Stimulated activated CD4-positive, alpha-beta T cell treated with anti-CD3 and anti-CD28 coated beads, TNF-alpha, amount 100 ng/mL, for 4 hours (primary cell): Measurements from ENCODE around the gene IQCK.
"Not testable (repeated sequence)": the region's sequence is repeated elsewhere in the genome, so short reads cannot be mapped to it uniquely, and the experiment has no call there.

Experiments used
- DNase-seq, 3 experiments: peaks; one replicate each; pipeline ENCODE4 v3.0.0-alpha.2; 2020; ENCODE audit warnings: low read depth in 3 of 3

The IQCK gene

DNA sequence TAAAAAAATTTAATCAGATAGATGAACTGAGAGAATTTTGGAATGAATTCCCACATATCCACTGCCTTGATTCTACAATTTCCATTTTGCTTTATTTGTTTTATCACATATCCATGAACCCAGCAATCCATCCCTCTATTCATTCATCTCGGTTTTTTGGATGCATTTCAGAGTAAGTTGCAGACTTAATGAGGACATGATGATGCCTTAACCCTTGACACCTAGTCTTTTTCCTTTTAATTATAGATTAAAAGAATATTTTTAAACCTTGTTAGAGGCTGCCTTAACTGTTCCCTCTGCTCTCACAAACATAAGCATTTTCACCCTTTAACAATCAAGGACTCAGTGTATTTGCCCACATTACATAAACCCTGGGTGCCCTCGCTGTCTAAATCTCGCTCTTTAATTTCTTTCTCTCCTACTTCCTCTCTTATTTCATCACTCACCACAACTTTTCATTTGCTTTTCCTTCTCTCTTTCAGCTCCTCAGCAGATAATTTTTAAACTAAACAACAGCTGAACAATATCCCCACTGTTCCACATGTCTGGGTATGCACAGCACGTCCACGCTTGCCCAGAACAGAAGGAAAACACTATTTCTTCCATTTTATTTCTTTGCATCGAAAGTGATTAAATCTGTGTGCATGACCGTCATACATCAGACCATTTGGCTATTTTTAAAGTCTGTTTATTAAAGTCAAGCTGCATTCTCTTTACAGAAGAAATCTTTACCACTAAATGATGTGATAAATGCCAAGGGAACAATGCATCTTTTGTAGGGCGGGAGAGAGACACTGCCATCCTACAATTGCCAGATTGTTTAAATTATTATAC is 39.9 kb downstream of the IQCK start:
- no peak for DNase-seq

DNA sequence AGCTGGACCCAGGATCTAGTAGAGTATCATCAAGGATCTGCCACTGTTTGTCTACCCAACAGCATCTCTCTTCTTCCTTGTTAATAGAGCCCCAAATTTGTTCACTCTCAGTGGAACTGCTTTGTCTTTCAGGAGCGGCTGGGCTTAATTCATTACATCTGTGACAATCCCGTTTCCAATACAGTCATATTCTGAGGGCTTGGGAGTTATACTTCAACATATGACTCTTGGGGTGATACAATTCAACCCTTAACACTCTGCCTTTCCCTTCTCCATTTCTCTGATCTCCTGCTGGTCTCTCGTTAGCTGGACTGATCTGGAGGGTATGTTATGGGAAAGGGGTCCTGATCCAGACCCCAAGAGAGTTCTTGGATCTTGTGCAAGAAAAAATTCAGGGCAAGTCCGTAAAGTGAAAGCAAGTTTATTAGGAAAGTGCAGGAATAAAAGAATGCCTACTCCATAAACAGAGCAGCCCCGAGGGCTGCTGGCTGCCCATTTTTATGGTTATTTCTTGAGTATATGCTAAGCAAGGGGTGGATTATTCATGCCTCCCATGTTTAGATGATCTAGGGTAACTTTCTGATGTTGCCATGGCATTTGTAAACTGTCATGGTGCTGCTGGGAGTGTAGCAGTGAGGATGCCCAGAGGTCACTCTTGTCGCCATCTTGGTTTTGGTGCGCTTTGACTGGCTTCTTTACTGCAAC is 42.4 kb downstream of the IQCK start:
- no peak for DNase-seq

DNA sequence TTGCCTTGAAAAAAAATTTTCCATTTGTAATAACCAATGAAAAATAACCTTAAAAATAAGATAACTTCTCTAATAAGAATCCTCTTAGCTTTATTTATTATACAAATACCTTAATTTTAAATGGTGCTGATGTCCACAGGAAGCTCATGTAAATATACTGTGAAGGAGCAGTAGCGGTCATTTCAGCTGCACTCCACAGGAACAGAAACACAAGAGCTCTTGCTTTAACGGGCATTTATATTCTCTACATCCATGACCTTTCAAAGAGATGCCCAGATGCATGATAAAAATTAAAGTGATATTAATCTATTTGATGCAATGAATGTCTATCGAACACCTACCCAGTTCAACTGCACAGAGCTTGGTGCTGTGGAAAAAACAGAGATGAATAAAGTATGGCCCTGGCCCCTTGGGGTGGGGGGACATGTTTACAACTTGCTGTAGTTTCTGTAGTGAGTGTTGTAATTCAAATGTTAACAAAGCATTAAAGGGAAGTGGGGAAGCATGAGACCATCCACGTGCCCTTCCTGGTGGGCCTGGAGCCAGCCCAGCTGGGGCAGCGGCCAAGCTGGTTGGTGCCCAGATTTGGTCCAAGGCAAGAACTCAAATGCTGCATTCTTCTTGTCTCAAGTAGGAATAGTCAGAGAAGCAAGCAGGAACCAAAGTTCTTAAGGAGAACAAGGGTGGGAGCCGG is 47.9 kb downstream of the IQCK start:
- DNase-seq, result no peak

DNA sequence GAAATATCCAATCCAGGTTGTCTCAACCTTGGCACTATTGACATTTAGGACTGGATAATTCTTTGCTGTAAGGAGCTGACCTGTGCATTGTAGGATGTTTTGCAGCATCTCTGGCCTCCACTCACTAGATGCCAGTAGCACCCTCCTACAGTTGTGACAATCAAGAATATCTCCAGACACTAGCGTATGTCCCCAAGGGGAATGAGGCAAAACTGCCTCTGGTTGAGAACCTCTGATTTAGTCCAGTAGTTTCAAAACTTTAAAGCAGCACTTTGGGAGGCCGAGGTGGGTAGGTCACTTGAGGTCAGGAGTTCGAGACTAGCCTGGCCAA is 48.4 kb downstream of the IQCK start:
- DNase-seq, result no peak

DNA sequence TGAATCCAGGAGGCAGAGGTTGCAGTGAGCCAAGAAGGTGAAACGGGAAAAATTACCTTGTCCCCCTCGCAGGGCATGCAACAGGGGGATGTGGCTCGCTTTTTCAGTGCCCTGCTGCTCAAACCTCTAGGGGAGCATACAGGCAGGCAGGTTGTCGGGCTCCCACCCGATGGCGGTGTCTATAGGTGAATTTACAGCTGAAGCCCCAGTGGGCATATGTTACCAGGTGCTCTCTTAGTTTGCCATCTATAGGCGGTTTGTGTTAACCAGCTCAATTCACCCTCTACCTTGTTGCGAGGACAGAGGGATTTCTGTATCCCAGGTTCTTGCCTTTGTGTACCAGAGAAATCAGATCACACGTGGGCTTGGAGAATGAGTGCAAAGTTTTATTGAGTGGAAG is 48.9 kb downstream of the IQCK start:
- no peak for DNase-seq

DNA sequence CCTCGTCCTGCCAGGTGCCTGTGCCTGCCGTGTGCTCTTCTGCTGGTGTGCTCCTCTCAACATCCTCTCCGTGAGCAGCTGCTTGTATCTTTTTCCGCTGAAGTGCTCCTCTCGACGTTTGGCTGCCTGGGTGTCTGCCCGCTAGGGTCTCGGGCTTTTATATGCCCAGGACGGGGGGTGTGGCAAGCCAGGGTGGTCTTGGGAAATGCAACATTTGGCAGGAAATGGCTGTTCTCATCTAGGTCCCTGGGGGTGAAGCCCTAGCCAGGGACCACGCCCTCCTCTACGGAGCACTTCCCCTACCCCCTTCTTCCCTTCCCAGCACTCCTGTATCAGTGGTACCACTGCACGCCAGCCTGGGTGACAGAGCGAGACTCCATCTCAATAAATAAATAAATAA is 49.4 kb downstream of the IQCK start:
- DNase-seq, result no peak

DNA sequence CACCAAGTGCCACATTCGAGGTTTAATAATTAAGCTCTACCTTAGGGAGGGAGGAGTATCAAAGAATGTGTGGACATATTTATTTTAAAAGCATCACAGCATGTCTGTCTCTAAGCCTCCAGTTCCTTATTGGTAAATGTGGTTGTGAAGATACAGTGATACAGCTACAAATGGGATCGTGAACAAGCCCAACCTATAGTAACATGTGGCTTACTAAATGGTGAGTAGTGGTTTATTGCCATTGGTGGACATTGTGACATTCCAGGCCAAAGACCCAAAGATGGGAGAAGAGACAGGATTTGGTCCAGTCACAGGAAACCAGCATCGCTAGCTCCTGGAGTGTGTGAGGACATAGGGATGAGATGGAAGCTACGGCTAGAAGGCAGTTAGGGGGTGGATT is 51.2 kb downstream of the IQCK start:
- no peak for DNase-seq

DNA sequence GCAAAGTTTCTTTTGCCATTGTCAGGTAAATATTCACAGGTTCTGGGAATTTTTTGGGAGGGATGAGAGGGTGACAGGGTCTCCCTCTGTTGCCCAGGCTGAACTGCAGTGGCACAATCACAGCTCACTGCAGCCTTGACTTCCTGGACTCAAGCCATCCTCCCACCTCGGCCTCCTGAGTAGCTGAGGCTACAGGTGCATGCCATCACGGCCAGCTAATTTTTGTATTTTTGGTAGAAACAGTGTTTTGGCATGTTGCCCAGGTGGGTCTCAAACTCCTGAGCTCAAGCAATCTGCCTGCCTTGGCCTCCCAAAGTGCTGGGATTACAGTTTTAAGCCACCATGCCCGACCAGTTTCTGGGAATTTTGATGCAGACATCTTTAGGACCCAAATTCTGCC is 53.0 kb downstream of the IQCK start:
- DNase-seq, result no peak

DNA sequence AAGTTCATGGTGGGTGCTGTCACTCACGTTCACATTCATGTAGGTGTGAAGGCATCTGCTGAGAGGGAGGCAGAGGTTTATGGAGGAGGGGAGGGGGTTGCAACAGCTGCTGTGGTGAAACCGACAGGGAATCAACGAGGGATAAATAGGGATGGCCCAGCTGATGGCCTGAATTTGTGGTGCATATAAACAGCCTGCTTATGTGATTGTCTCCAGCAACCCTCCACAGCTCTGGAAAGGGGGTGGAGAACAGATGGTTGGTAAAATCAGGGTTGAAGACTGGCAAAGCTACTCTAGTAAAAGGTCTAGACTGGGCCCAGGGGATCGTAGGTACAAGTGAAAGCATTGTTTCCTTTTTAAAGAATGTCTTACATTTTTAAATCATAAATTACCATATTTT is 53.7 kb downstream of the IQCK start:
- no peak for DNase-seq

DNA sequence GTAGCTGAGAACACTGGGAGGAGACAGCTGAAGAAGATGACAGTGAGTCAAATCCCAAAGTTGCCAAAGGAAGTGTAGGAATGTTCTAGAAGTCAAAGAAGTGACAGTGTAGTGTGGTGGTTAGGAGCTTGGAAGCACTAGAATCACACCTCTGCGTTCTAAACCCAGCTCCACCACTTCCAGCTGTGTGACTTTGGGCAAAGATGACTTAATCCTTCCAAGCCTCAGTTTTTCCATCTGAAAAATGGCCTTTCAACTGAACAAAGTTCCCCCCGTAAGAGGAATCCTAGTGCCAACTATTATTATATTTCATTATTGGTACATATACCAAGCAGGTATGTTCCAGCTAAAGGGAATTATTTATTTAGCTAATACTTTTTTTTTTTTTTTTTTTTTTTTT is 56.0 kb downstream of the IQCK start:
- no peak for DNase-seq

DNA sequence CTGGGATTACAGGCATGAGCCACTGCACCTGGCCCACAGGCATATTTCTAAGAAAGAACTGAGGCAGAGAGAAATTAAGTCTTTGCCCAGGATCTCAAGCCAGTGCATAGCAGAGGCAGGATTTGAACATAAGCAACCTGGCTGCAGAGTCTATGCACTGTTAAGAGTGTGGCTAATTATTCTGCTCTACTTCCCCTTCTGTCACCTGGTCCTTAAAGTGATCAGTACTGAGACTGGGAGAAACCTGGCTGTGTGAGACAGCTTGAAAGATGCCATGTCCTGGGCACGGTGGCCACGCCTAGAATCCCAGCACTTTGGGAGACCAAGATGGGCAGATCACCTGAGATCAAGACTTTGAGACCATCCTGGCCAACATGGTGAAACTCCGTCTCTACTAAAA is 58.1 kb downstream of the IQCK start:
- no peak for DNase-seq

DNA sequence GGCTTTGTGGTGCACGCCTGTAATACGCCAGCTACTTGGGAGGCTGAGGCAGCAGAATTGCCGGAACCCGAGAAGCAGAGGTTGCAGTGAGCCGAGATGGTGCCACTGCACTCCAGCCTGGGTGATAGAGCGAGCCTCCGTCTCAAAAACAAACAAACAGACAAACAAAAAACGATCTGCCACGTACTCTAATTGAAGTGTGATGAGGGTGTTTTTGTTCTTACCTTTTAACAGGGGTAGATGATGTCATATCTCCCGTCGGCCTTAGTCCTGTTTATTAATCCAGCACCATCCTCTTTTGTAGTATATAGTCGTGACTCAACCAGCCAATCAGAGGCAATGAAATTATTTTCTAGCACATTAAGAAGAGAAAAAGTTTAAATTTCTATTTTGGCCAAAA is 58.5 kb downstream of the IQCK start:
- DNase-seq, result no peak

DNA sequence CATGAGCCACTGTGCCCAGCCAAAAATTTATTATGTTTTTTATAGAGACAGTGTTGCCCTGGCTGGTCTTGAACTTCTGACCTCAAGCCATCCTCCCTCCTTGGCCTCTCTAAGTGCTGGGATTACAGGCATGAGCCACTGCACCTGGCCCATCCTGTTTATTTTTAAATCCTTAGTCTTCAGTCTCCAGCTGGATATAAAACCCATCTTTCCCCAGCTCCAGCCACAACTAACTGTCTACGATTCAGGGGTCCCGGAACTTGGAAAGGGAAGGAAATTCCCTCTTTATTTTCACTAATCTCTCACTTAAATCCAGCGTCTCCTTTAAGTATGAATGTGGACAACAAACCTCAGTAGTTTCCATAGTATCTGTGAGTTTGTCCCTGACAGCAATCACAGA is 62.2 kb downstream of the IQCK start:
- DNase-seq, result no peak

DNA sequence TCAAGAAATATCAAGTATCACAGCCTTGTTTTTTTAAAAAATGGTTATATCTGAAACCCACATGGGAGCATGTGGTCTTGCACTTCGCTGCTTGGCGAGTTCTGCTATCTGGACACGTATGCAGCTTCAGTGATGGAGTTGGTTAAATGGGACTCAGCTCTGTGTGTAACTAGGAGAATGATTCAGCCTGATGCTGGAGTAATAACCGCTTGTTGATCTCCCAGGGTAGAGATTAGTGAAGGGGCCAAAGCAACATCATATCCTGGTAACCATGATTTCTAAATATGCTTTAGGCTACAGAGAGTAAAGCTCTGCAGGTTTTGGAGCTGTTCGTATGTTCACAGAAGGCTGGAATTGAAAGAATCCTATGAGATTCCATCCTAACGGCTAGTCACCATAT is 63.2 kb downstream of the IQCK start:
- DNase-seq, result no peak

DNA sequence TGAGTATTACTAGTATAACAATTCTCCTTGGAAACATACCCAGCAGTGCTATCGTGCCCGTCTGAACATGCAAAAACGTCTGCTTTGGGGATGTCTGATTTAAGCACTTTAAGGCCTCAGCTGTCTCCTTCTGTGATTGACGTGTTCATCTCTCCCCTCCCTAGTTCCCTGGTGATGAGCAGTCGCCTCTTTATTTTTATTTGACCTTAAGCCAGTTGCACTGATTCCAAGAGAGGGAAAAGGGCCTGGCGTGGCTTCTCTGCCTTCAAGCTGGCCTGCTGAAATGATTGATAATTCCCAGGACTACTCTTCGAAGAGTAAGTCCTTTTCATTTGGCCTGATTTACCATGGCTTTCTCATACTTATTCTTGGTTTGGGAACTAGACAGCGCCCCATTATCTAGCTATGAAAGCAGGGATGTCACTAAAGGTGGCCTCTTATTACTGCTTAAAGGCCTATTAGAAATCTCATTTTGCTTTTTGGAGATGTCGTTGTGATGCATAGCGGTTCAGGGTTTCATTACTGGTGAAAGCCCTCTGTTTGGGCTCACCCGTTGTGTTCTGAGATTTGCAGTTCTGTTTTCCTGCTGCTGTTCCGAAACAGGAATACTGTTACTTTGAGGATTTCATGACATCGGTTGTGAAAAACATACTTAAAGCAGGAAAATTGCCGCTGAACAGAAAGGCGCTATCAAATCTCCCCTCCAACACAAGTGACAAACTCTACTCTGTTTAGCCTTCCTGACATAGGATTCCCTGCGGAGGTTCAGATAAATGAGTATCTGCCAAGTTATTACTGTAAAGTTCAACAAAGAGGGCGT is 65.5 kb downstream of the IQCK start:
- DNase-seq, result no peak

DNA sequence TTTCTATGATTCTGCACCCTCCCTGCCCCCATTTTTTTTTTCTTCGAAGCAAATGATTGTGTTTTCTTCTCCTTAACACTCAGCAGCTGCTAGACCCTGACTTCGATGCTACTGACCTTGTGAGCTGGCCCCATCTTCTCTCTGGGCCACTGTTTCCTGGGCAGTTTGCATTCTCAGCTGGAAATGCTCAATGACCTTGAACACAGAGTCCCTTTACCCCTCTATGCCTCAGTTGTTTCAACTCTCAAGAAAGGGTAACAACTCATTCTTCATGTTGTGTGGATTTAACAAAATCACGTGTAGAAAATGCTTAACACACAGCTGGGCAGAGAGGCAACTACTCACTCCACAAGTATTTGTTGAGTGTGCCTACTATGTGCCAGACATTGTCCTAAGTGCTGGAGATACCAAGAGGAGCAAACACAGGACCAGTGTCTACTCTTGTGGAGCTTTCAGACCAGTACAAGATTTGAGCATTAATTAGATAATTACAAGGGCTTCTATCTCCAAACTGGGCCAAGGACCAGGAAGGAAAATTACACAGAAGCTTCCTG is 66.2 kb downstream of the IQCK start:
- DNase-seq, result no peak

DNA sequence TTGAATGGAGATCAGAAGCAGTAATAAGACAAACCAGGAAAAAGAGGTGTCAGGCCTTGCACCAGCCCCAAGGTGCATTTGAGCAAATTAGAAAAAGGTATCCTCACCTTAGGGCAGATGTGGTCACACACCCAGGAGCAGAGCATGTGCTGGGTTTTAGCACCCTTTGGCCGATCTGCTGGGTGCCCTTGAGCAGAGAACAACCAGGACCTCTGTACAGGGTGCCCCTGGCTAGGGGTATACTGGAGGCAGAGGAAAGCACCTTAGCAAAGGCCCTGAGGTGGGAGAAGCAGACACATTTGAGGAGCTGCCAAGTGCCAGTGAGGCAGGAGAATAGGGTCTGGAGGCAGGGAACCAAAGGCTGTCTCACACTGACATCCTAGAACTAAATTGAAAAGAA is 67.0 kb downstream of the IQCK start:
- DNase-seq, result no peak

DNA sequence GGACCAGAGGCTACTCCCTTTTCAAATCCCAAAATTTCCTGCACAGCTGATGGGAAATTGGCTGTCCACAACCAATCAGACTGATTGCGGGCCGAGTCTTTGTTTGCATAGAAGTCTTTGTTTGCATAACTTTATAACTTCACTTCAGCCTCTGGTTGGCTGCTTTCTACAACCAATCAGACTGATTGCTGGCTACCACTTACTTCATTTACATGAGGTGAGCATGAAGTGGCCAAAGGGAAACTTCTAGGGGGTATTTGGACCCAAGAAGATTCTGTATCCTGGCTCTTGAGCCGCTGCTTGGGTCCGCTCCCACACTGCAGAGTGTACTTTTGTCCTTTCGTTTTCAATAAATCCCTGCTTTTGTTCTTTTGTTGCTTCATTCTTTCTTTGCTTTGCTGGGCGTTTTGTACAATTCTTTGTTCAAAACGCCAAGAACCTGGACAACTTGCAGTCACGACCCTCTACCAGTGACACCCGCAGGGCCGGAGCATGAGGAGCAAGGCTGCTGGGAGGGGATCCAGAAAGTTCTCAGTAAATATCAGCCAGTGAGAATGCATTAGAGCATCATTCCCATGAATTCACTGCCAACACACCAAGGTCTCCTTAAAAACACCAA is 67.5 kb downstream of the IQCK start:
- no peak for DNase-seq

DNA sequence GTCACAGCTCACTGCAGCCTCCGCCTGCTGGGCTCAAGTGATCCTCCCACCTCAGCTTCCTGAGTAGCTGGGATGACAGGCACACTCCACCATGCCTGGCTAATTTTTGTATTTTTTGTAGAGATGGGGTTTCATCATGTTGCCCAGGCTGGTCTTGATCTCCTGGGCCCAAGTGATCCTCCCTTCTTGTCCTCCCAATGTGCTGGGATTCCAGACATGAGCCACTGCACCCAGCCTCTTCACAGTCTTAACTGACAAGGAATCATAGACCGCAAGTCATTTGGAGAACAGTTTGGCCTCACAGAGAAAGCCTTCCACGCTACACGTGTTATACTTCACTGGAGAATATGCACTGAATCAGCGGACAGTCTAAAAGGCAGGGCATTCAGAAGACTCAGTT is 83.3 kb downstream of the IQCK start:
- DNase-seq, result not testable (repeated sequence)

DNA sequence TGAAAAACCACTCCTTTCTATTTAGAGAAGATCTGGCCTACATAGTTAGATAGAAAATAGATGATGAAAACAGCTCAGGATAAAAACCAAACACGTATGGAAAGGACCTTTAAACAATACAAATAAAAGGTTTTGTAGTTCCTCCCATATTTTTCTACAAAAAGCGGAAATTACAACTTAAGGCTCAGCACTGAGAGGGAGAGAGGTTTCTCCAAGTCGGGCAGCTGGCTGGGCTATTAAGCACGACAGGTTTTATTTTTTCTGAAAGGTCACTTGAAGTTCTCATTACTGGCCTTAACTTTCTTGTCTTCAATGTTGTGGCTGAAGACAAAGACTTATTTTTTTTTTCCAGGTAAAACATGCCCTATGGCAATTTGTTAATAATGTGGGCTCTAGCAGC is 83.8 kb downstream of the IQCK start:
- DNase-seq, result not testable (repeated sequence)

DNA sequence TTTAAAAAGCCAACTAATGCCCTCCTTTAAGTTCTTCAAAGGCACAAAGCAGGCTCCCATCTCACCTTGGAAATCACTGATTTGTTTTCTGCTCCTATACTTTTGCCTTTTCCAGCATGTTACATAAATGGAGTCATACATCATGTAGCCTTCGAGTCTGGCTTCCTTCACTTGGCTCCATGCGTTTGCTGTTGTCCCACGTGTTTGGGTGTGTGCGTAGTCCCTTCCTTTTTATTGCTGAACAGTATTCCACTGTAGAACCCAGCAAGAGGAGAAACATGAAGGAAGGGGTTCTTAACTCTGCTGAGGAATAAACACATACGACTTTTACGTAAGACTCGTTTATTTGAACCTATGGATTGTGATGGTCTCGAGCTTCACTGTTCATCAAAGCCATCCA is 84.5 kb downstream of the IQCK start:
- no peak for DNase-seq
